NCI-H187 (cell line): ENCODE measurements around the gene TTC31.

Experiments
- DNase-seq, 2 experiments: peaks; one replicate each; lab custom pipeline; 2025; lab: John Stamatoyannopoulos, UW

Gene TTC31

DNA sequence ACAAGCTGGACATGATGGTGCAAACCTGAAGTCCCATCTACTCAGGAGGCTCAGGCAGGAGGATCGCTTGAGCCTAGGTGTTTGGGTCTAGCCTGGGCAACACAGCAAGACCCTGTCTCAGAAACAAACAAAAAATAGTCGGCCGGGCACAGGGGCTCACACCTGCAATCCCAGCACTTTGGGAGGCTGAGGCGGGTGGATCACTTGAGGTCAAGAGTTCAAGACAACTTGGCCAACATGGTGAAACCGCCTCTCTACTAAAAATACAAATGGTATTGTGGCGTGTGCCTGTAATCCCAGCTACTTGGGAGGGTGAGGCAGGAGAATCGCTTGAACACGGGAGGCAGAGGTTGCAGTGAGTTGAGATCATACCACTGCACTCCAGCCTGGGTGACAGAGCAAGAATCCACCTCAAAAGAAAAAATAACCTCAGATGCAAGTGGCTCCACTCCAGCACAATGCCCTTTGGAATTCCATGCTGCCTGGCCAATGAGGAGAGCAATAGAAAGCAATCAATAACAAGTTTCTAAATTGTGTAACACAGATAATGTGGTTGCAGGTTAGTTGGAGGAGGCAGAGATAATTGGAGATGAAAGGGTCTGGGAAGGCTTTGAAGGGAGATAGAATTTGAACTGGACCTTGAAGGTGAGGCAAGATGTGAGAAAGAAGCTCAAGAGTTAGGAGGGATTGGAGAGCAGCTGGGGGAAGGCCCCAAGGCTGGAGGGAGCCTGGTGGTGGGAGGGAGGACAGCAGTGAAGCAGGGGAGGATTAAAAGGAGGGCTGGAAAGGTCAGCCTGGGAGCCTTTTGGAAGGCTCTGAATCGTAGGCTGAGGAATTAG is 6.0 kb downstream of the TTC31 start:
- DNase-seq, result no peak

DNA sequence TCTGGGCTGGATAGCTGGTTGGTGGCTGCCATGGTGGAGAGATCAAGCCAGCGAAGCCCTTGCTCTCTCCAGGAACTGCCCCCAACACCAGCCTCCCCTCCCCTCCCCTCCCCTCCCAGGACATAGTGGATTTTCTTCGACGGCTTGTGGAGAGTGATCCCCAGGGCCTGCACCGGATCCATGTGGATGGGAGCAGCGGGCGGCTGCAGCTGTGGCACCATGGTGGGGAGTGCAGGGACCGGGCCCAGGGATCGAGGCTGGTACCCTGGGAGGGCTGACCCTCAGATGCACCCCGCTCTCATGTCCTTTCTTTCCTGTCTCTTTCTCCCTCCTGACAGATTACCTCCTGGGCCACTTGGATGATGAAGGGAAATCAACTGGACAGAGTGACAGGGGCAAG is 7.0 kb downstream of the TTC31 start:
- no peak for DNase-seq

DNA sequence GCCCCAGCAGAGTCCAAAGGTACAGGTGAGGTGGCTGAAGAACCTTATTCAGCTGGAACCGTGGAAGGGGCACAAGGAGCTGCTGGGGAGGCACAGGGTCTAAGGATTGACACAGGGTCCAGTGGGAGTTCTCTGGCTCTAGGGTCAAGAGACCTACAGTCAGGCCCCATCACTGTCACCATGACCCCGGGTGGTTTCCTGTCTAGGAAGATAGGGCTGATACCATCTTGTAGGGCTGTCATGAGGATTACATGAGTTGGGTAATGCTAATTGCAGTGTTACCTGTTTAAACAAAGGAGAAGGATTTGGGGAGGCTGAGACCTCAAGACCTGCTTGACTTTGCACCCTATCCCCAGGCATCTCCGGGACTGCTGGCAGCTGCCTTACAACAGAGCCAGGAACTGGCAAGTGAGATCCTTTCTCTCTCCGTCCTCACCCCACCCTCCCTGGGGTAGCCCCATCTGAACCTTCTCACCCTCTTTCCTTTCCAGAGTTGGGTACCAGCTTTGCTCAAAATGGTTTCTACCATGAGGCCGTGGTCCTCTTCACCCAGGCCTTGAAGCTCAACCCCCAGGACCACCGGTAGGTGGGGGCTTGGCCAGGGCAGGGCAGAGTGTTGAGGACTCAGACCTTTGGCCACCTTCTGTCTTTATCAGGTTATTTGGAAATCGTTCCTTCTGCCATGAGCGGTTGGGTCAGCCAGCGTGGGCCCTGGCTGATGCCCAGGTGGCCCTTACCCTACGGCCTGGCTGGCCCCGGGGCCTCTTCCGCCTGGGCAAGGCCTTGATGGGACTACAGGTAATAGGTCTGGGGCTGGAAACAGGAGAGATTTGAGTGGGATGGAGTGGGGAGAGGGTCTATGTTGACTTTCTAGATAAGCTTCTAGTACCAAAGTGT is 9.0 kb downstream of the TTC31 start:
- no peak for DNase-seq

DNA sequence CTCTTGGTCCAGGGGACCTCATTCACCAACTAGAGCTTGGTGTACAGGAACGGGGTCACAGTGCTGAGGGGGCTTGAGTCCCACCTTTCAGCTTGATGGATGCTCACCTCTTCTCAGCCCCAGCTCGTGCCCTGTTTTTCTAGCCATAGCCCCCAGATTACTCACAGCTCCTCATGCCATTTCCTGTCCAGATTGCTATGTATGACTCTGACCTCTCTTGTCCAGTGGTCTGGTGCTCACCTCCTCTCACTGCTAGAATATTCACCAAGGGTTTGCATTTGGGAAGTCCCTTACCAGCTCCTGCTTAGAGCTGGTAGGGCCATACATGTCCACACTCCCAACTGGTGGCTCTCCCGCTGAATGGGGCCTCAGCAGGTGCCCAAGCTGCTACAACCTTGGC is 10.7 kb downstream of the TTC31 start:
- DNase-seq, result no peak

DNA sequence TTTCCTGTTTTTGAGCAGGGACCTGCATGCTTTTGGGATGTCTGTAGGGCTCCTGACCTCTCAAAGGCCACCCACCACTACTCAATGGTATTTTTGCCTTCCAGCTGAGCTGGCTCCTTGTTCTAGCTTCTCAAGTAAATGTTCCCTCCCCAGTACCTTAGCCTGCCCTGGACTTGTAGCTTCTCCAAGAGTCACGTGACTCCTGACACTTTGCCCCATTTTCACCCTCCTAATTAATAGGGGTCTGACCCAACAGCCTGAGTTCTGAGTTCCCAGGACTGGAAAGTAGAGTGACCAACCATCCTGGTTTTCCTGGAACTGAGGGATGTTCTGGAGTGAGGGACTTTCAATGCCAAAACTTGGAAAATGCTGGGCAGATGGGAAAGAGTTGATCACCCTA is 12.6 kb downstream of the TTC31 start:
- DNase-seq, result no peak

DNA sequence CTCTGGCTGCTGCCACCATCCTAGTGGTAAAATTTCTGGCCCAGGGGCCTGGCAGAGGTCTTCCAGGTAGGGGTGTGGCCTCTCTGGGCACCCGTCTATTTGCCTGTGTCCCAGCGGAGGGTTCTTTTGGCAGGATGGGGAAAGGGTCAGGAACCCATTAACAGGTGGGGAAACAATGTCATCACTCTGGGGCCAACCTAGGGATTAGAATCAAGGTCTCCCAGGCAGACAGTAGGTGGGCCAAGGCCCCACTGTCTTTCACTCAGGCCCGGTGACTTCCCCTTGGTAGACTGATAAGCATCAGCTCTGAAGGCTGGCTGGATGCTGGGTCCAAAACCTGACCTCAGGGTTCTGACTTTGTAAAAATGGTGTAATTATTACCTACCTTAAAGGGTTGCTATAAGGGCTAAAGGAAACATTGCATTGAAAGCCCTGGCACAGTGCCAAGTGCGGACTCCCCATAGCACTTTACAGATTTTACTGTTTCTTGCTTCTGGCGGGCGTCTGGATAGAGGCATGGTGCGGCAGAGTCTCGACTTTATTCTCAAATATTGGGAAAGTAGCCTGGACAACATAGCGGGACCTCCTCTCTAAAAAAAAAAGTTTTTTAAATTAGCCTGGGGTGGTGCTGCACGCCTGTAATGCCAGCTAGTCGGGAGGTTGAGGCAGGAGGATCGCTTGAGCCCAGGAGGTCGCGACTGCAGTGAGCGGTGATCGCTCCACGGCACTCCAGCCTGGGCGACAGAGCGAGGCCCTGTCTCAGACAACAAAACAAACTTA is 14.3 kb downstream of the TTC31 start:
- no peak for DNase-seq

DNA sequence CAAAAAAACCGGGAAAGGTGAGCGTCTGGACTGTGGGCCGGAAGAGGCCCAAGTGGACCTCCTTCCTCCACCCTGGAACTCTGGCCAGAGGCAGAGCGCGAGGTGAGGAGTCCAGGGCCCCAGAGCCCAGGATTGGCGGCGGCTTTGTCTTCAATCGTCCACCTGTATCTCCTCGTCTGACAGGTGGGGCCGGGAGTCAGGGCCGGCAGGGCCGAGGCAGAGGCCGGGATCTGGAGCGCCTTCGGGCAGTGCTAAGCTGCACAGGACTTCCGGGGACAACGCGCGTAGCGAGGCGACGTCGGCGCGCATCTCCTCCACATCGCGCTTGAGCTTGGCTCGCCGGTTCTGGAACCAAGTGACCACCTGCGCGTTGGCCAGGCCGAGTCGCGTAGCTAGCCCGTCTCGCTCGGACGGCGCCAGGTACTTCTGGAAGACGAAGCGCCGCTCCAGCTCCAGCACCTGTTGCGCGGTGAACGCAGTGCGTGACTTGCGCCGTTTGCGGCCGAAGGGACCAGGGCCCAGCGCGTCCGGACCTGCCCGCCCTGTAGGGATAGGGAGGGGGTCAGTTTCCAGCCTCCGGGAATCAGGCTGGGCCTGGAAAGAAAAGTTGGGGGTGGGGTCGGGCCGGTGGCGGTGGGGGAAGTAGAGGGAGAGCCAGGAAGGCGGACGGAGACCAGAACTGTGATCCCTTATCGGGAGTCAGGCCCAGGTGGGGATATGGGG is 15.1 kb downstream of the TTC31 start:
- DNase-seq, result no peak

DNA sequence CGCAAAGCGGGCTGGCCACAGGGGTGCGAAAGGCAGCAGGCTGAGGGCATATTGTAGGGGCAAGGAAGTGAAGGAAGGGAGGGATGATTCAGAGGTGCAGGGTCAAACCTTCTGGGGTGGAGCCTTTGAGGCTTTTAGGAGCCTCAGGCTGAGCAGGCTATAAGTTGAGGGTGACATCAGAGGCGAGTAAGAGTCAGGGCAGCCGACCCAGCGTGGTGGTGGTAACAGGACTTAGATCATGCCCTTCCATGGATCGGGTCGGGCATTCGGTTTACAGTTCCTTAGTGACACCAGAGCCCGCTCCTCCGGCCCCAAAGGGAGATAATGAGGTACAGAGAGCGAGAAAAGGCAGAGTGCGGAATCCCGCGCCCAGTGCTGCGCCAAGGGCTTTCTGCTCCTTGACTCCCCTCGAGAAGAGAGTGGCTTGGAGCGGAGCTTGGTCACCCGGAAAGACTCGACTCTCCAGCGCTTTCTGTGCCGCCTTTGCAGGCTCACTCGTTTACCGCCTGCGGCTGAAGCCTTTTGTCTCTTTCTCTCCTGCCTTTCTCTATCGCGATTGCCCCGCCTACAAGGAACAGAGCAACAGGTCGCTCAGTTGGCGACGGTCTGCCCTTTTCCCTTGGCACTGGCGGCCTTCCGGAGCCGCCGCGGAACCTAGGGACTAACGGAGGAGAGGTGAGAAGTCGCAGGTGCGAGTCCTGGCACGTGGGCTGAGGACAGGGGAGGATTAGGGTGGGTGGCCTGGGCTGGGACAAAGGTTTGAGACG is 15.8 kb downstream of the TTC31 start:
- no peak for DNase-seq

DNA sequence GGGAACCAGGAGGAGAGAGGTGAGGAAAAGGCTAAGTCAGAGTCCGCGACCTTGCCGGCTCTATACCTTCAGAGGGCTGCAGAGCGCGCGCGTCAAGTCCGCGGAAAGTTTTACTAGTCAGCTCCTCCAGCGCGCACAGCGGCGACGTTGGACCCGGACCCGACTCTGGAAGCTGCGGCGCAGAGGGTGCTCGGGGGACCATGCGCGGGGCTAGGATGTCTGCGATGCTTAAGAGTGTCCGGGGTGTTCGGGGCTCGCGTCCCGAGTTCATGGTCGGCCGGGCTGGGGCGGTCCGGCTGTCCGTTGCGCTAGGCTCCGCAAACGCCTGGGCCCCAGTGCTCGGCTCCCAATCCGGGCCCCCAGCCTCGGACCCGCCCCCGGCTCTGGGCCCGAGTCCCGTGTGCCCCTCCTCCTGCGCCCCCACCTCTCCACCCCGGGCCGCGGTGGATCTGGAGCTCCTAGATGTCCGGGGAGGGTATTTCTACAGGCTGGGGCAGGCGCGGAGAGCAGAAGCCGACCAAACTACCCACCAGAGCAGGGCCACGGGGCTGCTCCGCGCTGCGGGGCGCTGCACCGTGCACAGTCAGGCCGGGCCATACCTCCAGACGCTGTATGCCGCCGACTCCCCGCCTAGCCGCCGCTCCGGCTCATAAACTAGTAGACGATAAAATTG is 16.5 kb downstream of the TTC31 start, which contains the start of gene LBX2:
Gene LBX2, minus strand, starts transcription at position 337 of the 673 bp plus-strand sequence. Its CDS starts 66 bp downstream, at position 271.
- DNase-seq, result no peak

DNA sequence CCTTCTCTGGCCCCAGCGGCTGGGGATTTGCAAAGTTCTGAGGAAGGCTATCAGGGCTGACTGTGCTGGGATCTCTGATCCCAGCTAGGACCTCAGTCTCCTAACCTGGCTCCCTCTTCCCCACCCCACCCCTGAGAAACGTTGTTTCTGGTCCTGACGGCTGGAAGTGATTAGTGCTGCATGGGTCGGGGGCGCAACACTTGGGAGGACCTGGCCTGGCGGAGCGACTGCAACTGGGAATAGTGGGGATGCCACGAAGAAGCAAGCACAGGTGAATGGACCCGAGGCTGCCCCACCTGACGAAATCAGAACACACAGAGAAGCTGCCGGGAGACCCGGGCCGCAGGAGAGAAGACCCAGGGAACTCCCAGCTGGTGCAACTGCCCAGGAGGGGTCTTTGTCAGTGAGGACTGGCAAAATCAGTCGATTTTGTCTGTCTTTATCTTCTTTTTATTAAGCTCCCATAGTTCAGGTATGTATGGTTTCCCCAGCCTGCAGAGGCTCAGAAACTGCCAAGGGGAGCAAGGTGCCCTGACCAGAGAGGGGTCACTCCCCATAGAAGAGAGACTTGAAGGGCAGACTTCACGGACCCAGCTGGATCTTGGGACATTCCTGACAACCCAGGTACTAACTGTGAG is 17.2 kb downstream of the TTC31 start:
- no peak for DNase-seq

DNA sequence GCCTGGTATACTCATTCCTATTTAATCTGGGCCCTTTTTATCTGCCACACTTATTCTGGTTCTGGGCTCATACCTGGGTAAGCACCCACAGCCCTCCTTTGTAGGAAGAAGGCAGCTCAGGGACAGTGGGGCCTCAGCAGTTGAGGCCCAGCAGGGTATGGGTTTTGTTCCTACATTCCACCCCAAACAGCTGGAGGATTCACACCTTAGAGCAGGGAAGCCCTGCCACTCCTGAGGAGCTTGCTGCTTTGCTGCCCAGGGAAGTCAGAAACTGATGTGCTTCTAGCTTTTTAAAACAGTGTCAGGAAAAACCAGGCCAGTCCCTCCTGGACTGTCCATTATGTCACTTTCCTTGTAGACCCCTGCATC is 17.7 kb downstream of the TTC31 start:
- DNase-seq, result no peak

DNA sequence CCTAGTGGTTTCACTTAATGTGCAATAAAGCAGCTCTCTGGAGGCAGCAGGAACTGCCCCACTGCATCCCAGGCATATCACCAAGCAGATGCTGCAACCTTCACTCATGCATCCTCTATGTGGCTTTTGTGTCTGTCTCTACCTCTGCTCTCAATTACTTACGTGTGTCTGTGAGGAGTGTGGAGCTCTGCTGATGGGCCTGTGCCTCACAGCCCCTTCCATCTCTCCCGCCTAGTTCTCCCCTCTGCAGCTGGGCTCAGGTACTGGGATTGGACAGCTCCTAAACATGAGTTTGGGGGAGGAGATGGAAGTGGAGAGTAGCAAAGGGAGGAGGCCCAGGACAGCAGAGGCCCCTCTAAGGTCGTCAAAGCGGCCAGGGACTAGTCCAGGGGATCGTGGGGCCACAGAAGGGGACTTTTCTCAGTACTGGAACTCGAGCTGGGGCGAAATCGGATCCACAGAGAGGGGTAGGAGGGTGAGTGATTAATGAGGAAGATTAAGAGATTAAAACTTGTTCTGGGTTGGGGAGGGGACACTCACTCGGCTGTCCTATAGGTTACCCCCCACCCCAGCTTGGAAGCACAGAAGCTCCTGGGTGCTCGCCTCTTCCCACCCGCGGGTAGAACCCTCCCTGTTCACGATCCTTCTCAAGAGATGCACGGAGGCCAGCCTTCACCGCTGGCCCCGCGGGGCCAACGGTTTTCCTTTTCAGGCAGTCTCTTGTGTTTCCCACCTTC is 18.6 kb downstream of the TTC31 start:
- DNase-seq, result no peak

DNA sequence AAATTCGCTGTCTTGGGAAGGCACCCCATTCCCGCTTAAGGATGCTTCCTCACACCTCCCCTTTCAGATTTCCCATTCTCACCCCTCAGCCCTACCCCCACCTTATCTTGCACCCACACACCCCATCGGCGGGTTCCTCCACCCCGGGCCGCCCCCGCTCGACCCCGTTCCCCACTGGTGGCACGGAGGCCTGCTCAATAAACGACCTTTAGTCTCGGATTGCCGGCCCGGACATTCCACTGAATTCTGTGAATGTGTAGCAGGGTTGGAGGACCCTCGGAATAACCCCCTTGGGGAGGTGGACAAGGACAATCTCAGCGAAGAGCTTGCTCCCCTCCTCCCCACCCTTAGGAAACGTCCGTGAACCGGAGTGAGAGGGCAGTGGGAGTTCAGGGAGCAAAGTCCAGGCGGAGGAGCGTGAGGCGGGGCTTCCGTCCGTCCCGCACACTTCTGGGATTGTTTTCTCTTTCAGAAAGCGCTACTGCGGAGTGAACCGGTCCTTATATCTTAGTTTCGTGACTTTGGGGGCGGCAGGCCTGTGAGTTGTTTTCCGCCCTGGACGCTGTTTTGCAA is 19.4 kb downstream of the TTC31 start:
- no peak for DNase-seq

DNA sequence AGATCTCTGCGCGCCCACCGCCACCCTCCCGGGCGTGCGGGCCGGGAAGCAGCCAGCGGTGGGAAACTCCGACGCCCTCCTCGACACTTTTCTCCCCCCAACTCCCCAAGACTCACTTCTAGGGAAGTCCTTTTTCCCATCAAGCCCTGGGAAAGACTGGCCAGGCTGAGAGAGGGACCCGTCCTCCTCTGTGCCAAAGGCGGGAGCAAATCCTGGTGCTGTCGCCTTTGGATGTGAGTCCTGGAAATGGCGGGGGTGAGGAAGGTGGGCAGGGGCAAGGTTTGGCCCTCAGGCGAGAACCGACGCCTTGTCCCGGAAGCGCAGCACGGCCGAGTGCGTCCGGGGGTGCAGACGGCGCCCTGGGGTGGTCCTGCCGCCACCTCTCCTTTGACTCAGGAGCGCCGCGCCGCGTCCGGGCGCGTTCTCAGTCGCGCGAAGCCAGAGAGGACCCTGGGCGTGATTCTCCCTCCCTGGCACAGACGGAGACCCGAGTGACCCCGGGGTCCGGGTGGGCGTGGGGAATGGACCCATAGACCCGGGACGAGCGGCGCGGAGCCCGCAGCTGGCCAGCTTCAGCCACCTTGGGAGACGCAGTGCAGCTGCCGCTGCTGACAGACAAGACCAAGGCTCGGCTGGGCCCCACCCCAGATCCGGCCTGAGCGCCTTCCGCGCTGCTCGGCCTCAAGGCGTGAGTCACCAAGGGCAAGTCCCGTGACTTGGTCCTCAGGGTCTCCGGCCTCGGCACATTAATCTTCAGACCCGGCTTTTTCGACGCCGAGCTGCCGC is 20.0 kb downstream of the TTC31 start:
- no peak for DNase-seq

DNA sequence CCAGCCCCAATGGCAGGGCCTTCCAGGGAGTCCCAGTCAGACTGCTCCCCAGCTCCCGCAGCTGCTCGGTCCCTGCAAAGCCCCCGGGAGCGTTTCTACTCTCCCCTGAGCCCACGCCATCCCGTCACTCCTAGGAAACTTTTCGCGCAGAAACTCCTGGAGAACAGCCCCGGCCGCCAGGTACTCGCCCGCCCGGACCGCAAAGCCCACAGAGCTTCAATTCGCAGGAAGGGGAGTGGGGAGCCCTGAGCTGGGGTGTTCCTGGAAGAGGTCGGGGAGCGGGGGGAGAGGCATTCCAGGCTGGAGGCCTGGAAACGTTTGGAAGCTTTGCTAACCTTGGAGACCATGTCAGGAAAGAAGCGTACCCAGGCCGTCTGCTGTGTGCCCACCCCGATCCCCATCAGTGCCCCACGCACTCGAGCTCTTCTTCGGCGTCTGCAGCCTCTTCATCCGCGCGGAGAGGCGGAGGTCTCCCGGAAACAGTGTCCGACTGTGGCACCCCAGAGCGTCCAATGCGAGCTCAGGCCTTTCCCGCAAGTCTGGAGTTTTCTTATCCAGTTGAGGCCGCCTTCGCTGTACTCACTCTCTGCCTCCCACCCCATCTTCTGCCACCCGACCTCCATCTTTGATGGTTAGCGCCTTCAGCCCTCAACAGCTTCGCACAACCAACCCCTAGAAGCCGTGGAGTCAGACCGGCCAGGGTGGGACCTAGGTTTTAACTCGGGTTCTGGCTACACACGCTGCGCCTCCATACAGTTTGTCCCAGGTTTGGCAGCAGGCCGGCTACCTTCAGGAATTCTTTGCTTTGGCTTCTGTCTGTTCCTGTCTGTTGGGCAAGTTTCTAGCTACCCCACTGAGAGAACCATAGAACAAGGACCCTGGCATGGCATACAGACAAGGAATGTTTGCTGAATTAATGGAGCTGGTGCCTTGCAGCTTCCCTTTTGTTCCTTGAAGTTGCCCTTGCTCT is 20.9 kb downstream of the TTC31 start:
- DNase-seq, result no peak

DNA sequence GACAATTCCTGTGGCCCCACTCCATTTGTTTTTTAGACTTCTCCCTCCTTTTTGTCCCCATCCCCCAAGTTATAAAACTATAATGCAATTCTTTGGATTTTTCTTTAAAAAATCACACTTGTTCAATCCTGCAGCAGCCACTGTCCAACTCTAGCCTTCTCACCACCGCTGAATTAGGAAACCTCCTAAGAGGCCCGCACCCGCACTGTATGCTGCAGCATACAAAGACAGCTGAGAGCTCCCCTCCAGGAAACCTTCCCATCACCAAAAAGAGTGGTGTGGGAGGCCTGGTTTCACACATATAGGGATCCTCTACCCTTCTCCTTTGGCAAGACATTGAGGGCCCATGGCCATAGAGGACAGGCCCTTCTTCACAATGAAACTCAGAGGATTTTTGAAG is 21.7 kb downstream of the TTC31 start:
- DNase-seq, result no peak
